Hematopoietic multipotent progenitor cell treated with erythropoietin and hydrocortisone succinate and interleukin-3 and kit ligand, for 8 days (in vitro differentiated cells): ENCODE results near the gene CPLX3.

Experiments used
- DNase-seq: peaks from one replicate; pipeline ENCODE4 v3.0.0-alpha.2; 2015

Gene CPLX3

DNA sequence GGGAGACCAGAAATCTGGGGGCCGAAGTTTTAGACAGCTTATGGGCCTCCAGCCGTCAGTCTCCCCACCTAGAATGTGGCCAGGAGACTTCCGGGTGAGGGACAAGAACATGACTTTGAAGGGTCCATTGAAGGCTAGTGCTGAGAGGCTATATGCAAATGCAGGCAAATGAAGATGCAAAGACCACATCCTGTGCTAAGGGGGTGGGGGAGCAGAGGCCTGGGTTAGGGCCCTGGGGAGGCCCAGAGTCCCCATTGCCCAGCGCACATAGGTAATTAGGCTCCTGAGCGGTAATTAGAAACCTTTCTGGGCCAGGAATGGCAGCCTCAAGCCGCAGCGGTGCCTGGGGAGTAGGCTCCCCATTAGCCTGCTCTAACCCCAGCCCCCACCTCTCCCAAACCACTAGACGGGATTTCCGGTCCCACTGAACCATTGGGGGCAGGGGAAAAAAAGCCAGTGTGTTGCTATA, 37.7 kb upstream of the CPLX3 start:
- peak; percentile 16 for DNase-seq

GRCh38 chr15:74789171-74789631, 37.2 kb upstream of the CPLX3 start:
- peak; percentile 13 for DNase-seq

- no peak for DNase-seq
Observed at GRCh38 chr15:74789741-74790079, 36.7 kb upstream of the CPLX3 start.

DNA sequence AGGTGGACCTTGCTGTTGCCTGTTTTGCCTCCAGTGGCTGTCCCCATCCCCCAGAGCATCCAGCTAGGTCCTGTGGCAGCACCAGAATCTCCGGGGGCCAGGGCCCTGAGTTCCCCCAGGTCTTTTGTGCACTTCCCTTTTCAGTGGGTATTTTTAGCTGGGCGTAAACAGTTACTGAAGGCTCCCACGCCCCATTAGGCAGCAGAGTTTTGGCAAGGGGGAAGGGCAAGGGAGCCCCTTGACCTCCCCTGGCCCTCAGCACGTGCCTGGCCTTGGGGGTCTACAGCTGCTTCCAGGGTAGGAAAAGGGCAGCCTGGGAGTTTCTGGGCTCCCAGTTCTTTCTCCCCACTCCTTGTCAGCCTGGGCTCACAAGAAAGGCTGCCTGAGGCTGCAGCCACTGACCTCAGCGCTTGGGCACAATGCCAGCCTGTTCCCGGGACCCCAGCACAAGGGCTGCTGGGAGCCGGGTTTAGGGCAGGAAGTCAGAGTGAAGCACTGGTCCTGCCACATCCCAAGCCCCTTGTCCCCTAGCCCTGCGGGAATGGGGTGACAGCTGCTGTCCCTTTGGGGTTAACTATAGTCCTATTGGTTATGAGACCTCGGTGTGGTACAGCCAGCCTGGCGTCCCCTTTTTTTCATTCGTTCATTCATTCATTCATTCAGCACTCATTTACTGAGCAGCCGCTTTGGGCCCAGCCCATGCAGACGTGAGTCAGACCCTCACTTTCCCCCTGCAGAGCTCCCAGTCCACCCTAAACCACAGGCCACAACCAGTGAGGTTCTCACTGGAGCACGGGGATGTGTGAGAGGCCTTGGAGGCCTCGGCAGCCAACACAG, 36.1 kb upstream of the CPLX3 start:
- peak; percentile 72 for DNase-seq

- peak; percentile 10 for DNase-seq
Observed at GRCh38 chr15:74791007-74791406, 35.4 kb upstream of the CPLX3 start.

- DNase-seq = no peak
Observed at GRCh38 chr15:74791667-74792066, 34.8 kb upstream of the CPLX3 start.

DNA sequence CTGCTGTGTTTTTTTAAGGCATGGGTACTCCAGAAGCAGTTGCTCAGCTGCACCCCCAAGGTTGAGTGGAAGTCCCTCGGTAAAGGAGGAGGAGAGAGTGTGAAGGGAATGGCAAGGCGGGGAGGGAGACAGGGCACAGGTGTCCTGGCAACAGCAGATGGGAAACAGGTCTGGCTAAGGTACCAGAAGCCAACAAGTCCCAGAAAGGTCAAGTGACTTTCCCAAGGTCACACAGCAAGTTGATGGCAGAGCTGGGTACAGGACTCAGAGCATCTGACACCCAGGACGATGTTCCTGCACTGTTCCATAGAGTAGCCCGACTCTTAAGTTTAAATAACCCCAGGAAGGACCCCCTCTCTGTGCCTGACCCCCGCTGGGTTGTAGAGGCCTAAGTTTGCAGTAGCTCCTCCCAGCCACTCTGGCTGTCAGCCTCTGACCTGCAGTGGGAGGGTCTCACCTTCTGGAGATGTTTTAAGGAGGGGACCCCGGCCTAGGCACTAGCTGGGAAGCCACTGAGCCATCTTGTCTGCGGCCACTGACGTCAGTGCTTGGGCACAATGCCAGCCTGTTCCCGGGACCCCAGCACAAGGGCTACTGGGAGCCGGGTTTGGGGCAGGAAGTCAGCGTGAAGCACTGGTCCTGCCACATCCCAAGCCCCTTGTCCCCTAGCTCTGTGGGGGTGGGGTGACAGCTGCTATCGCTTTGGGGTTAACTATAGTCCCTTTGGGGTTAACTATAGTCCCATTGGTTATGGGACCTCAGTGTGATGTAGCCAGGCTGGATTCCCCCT, 34.0 kb upstream of the CPLX3 start:
- DNase-seq = no peak

DNA sequence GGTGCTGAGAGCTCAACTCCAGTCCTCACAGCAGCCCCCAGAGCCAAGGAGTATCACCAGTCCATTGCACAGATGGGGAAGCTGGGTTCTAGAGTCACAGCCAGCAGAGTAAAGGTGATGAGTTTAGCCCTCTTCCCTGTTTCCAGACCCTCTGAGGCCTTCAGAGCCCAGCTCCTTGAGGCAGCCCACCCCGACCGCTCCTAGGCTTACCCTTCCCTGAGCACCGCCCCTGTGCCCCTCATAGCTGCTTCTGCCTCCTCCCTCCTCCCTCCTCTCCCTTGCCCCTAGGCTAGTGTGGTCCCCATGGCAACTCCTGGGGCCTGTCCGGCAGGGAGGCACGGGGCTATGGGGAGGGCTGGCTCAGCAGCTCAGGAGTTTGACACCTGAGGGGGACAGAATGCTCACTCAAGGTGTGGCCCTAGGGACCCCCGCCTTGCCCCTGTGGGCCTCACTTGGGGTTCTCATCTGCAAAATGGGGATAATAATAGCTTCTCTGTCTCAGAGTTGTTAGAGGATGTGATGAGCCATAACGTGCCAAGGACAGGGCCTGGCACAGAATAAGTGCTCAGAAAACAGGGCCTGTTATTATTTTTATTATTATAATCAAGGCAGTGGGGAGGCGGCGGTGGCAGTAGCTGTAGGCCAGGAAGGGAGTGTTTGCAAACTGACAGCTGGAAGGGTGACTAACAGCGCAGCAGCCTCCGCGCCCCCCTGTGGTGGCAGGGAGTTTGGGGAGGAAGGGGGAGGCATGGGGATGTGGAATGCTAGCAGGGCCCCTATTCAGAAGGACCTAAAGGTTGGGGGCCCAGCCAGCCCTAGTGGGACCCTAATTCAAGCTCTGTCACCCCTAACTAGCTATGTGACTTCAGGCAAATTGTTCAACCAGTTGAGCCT, 33.0 kb upstream of the CPLX3 start:
- DNase-seq = peak; percentile 47

DNA sequence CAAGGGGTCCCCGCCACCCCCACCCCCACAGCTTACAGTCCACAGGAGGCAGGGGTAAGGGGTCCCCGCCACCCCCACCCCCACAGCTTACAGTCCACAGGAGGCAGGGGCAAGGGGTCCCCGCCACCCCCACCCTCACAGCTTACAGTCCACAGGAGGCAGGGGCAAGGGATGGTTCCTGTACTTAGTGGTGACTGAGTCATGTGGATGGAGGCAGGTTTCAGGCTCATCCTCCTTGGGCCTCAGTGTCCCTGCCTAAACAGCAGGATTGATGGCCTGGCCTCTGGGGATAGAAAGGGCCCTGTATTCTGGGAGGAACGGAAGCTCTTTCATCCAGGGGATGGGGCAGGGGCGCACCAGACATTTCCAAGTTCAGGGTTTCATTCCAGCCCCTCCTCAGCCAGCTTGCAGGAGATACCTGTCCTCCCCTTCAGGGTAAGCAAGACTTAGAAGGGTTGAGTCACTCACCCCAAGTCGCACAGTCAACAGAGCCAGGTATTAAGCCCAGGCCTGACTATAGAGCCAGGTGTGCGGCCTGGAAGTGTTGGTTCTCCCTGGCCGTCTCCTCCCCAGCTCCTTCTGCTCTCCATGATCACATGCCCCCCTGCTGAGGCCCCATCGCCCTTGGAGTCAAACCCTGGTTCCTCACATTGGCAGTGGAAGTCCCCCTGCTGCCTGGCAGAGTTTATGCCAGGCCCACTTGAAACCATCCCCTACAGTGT, 32.0 kb upstream of the CPLX3 start:
- DNase-seq = no peak

- DNase-seq = no peak
Observed at GRCh38 chr15:74794970-74795349, 31.5 kb upstream of the CPLX3 start.

GRCh38 chr15:74795966-74796625, 30.3 kb upstream of the CPLX3 start:
- DNase-seq = no peak

DNA sequence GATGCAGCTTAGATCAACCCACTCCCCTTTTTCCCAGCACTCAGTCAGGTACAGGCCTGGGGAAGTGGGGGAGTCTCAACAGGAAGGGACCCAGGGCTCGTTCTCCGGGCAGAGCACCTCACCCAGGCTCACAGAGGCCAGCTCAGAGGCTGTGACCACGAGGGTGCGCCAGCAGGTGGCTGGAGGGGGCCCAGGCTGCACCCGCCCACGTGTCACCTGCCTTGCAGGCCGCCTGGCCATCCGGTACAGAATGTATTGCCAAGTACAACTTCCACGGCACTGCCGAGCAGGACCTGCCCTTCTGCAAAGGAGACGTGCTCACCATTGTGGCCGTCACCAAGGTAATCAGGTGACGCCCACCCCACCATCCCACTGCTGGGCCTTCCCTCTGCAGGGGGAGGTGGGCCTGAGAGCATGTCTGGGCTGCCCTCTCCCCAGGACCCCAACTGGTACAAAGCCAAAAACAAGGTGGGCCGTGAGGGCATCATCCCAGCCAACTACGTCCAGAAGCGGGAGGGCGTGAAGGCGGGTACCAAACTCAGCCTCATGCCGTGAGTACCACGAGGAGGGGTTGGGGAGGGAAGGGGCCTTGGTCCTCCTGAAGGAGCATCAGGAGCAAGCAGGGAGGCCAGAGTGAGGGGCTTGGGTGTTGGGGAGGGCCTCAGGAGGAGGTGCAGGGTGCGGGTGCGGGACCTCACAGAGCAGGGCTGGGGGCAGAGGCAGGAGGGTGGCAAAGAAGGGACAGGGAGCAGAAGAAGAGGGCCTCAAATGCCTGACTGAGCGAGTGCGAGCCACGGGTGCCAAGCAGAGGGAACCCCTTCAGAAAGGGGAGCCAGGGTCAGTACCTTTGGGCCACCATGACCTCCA, 27.8 kb upstream of the CPLX3 start:
- no peak for DNase-seq

GRCh38 chr15:74799255-74799855, 27.1 kb upstream of the CPLX3 start:
- peak; percentile 46 for DNase-seq

- DNase-seq = peak; percentile 82
Observed at GRCh38 chr15:74799856-74800558, 26.4 kb upstream of the CPLX3 start.

DNA sequence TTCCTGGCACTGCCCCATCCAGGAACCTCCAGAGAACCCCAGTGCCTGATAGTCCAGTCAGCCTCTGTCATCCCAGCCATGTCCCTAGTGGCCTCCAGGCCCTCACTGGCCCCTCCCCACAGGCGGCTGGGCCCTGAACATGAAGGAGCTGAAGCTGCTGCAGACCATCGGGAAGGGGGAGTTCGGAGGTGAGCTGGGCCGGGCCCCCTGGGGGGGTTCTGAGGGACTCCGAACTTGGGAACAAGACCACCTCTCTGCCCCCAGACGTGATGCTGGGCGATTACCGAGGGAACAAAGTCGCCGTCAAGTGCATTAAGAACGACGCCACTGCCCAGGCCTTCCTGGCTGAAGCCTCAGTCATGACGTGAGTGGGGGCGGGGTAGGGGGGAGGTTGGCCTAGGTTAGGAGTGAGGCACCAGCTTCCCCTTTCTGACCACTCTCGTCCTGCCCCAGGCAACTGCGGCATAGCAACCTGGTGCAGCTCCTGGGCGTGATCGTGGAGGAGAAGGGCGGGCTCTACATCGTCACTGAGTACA, 25.8 kb upstream of the CPLX3 start:
- no peak for DNase-seq

DNA sequence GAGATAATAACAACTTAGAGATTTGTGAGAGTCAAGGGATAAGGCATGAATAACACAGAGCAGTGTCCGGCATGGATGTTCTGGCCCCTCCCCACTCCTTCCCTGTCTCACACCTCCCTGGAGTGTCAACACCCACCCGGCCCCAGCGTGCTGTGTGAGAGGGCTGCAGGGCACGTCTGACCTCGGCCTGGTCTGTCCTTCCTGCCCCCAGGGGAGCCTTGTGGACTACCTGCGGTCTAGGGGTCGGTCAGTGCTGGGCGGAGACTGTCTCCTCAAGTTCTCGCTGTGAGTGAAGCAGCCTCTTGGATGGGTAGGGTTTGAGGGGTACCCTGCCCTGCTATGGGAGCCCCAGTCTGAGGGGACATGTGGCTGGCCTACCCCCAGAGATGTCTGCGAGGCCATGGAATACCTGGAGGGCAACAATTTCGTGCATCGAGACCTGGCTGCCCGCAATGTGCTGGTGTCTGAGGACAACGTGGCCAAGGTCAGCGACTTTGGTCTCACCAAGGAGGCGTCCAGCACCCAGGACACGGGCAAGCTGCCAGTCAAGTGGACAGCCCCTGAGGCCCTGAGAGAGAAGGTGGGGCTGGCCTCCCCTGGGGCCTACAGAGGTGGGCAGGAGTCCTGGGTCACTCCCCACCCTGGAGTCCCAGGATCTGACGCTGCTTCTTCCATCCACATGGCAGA, 25.0 kb upstream of the CPLX3 start:
- no peak for DNase-seq

DNA sequence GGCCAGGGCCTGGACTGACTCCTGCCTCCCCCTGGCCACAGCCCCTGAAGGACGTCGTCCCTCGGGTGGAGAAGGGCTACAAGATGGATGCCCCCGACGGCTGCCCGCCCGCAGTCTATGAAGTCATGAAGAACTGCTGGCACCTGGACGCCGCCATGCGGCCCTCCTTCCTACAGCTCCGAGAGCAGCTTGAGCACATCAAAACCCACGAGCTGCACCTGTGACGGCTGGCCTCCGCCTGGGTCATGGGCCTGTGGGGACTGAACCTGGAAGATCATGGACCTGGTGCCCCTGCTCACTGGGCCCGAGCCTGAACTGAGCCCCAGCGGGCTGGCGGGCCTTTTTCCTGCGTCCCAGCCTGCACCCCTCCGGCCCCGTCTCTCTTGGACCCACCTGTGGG, 24.1 kb upstream of the CPLX3 start:
- no peak for DNase-seq

DNA sequence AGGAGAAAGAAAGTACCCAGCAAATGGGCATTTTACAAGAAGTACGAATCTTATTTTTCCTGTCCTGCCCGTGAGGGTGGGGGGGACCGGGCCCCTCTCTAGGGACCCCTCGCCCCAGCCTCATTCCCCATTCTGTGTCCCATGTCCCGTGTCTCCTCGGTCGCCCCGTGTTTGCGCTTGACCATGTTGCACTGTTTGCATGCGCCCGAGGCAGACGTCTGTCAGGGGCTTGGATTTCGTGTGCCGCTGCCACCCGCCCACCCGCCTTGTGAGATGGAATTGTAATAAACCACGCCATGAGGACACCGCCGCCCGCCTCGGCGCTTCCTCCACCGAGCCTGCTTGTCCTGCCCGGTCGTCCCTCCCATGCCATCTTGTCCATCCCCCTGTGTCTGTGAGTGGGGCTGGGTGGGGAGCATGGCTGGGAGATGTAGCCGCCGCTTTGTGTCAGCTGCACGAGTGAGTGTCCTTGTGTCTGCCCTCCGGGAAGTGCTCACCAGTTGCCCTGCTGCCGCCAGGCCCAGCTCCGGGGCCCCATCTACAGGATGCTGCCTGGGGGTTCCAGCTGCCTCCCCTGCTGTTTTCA, 23.5 kb upstream of the CPLX3 start:
- DNase-seq = no peak
